Sigmoid colon (tissue), 7 donors: ENCODE measurements around the gene SCO2. TPM values are rescaled to one million over a fixed set of nuclear protein-coding genes. Genes with fewer than 3 reads are reported as not detected.

Experiments
- DNase-seq: peaks from one replicate; pipeline ENCODE4 v3.0.0-alpha.2; 2019
- H3K27ac ChIP-seq, 4 donors: fragments of 200-600 bp; sonication (generic); one replicate each; pipeline ENCODE4 v1.5.1; 2016 to 2019; ENCODE audit warnings: mild to moderate bottlenecking in 1 of 4
- H3K27me3 ChIP-seq, 3 donors: fragments of 200-600 bp; sonication (generic); one replicate each; pipeline ENCODE4 v1.5.1; 2019; ENCODE audit warnings: mild to moderate bottlenecking in 1 of 3
- H3K36me3 ChIP-seq, 4 donors: fragments of 200-600 bp; sonication (generic); one replicate each; pipeline ENCODE4 v1.5.1; 2016 to 2019
- H3K4me1 ChIP-seq, 4 donors: fragments of 200-600 bp; sonication (generic); one replicate each; pipeline ENCODE4 v1.5.1; 2017 to 2019
- H3K4me3 ChIP-seq, 4 donors: fragments of 200-600 bp; sonication (generic); one replicate each; pipeline ENCODE4 v1.5.1; 2017 to 2019; ENCODE audit warnings: mild to moderate bottlenecking in 2 of 4, moderate library complexity in 1 of 4
- H3K9me3 ChIP-seq, 4 donors: fragments of 200-600 bp in 3 of 4; sonication (generic) in 3 of 4; one replicate each; pipeline versions ENCODE4 v1.5.1 to v1.6.1; 2013 to 2019
- EP300 ChIP-seq, 4 donors: sonication (generic); formaldehyde crosslinking; IDR thresholded peaks; one replicate each; pipeline ENCODE4 v1.6.1; 2017; ENCODE audit warnings: antibody characterized with exemption in 4 of 4
- POLR2A ChIP-seq, 2 donors: fragments of 450-650 bp; IDR thresholded peaks; one replicate each; pipeline ENCODE4 v1.6.1; 2016; ENCODE audit warnings: antibody characterized with exemption in 2 of 2, mild to moderate bottlenecking in 2 of 2, moderate library complexity in 2 of 2
- POLR2AphosphoS5 ChIP-seq, 4 donors: sonication (generic); formaldehyde crosslinking; IDR thresholded peaks; one replicate each; pipeline ENCODE4 v1.6.1; 2017; ENCODE audit warnings: antibody characterized with exemption in 4 of 4
- WGBS, 2 donors: extraction: QIAGEN DNeasy Blood & Tissue Kit; methylation state at CpG; one replicate each; pipeline ENCODE4 v1.1.7; 2013; 5-methylcytosine and 5-hydroxymethylcytosine counted together
- intact Hi-C: fragments of 100-400 bp; cut with DNase I; formaldehyde crosslinking; loops from one replicate; pipeline ENCODE4 v1.15.1; 2023
- polyA plus RNA-seq, 3 donors: library from polyadenylated mRNA; stranded (reverse); fragments of 200-250 nt; gene quantifications; one replicate each; pipeline ENCODE4 v1.2.3, GENCODE V29; 2013
- total RNA-seq, 4 donors: library from RNA; depleted of rRNA; stranded (reverse); fragments of >200 nt; gene quantifications; one replicate each; pipeline ENCODE4 v1.1.0, GENCODE V29; 2016
- TF ChIP-seq, protein P1 (sequence below), 4 experiments: fragments of 450-650 bp in 3 of 4; fragments of 200-600 bp in 1 of 4; IDR thresholded peaks; one replicate each; pipeline ENCODE4 v1.5.1; 2016 to 2019; ENCODE audit warnings: antibody characterized with exemption in 4 of 4, mild to moderate bottlenecking in 3 of 4, moderate library complexity in 2 of 4
- donor health status: healthy with polysubstance abuse.
- donor health status: Bipolar disorder and iron deficiency.
- donor health status: healthy.

The SCO2 gene
- total and polyA plus RNA-seq, 7 donors = 1.3 to 5.4 (median 2.8) TPM; not detected in 1

DNA sequence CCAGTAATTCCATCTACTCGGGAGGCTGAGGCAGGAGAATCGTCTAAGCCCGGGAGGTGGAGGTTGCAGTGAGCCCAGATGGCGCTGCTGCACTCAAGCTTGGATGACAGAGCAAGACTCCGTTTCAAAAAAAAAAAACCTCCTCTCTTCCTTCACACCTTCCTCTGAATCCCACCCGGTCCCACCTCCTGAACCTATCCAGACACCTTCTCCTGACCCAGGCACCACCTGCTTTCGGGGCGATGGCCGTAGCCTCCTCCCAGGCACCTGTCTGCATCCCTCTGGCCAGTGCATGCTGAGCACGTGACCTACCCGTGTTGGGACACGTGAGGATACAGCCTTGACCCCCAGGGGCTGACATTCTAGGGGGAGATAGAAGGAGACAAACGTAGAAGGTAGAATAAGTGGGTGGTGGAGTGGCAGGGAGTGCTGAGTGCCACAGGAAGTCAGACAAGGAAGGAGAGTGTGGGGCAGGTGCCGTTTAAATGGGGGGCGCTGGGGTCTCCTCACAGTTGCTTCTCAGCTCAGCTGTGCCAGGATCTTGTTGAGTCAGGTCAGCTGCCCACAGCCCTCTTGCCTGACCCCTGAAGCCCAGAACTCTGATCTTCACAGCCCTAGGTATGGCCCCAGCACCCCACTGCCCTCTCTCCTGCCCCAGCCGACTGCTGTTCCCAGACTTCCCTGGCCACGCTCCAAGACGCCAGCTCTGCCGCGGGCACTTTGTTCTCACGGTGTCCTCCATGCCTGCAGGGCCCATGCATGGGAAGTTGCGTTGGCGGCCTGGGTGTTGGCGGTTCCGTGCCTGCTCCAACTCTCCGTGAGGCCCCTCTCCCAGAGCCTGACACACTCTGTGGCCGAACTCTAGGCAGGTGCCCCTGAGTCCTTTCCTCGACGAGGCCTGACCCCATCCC is 39.9 kb downstream of the SCO2 start:
- Histone ChIP-seq H3K4me1 (peaks cover 0 to 16% (median 7%) of the 10 kb centered on the region in 4 donors), H3K27ac (no peak overlapping the region), H3K9me3 (no peaks in the 10 kb centered on the region), H3K27me3 (peaks cover 30 to 66% (median 43%) of the 10 kb centered on the region in 3 donors), H3K36me3 (no peaks in the 10 kb centered on the region), H3K4me3 (no peak overlapping the region)
- WGBS, 2 donors = 55 to 73% methylated on average over 29 of the region's 29 CpGs
- no peak for DNase-seq
- intact Hi-C loops = no loop called here
- TF ChIP-seq EP300 (IDR thresholded peaks at IDR 0.05) (no peak), POLR2AphosphoS5 (IDR thresholded peaks at IDR 0.05) (no peak), POLR2A (IDR thresholded peaks at IDR 0.05) (no peak)
- TF ChIP-seq, protein P1, sequence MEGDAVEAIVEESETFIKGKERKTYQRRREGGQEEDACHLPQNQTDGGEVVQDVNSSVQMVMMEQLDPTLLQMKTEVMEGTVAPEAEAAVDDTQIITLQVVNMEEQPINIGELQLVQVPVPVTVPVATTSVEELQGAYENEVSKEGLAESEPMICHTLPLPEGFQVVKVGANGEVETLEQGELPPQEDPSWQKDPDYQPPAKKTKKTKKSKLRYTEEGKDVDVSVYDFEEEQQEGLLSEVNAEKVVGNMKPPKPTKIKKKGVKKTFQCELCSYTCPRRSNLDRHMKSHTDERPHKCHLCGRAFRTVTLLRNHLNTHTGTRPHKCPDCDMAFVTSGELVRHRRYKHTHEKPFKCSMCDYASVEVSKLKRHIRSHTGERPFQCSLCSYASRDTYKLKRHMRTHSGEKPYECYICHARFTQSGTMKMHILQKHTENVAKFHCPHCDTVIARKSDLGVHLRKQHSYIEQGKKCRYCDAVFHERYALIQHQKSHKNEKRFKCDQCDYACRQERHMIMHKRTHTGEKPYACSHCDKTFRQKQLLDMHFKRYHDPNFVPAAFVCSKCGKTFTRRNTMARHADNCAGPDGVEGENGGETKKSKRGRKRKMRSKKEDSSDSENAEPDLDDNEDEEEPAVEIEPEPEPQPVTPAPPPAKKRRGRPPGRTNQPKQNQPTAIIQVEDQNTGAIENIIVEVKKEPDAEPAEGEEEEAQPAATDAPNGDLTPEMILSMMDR (IDR thresholded peaks at IDR 0.05) = no peak

GRCh38 chr22:50483977-50484853 is 41.2 kb downstream of the SCO2 start:
- H3K36me3 ChIP-seq = no peaks in the 10 kb centered on the region
- no peak for DNase-seq
- H3K4me3 ChIP-seq = no peak overlapping the region
- H3K27me3 ChIP-seq = peaks cover 35 to 78% (median 54%) of the 10 kb centered on the region in 3 donors
- intact Hi-C loops = no loop called here
- no peaks in the 10 kb centered on the region for H3K9me3 ChIP-seq
- WGBS, 2 donors = 40 to 81% methylated on average over 31 of the region's 31 CpGs
- no peak for TF ChIP-seq EP300 (IDR thresholded peaks at IDR 0.05)
- TF ChIP-seq POLR2AphosphoS5 (IDR thresholded peaks at IDR 0.05) = no peak
- no peak for TF ChIP-seq POLR2A (IDR thresholded peaks at IDR 0.05)
- TF ChIP-seq, protein P1 (IDR thresholded peaks at IDR 0.05) = no peak
- H3K4me1 ChIP-seq = peaks cover 0 to 16% (median 7%) of the 10 kb centered on the region in 4 donors
- no peak overlapping the region for H3K27ac ChIP-seq

- Histone ChIP-seq H3K36me3 (no peaks in the 10 kb centered on the region), H3K4me3 (no peak overlapping the region), H3K27ac (no peak overlapping the region), H3K4me1 (peaks cover 0 to 16% (median 7%) of the 10 kb centered on the region in 4 donors), H3K9me3 (no peaks in the 10 kb centered on the region), H3K27me3 (peaks cover 35 to 85% (median 54%) of the 10 kb centered on the region in 3 donors)
- 83 to 92% methylated on average over 8 of the region's 8 CpGs for WGBS, 2 donors
- peak; percentile 68 for DNase-seq
- TF ChIP-seq, protein P1 (IDR thresholded peaks at IDR 0.05) = no peak
- TF ChIP-seq POLR2AphosphoS5 (IDR thresholded peaks at IDR 0.05) = no peak
- TF ChIP-seq POLR2A (IDR thresholded peaks at IDR 0.05) = no peak
- TF ChIP-seq EP300 (IDR thresholded peaks at IDR 0.05) = no peak
- intact Hi-C loops = no loop called here
Measured at GRCh38 chr22:50483556-50483955, 41.8 kb downstream of the SCO2 start.

GRCh38 chr22:50483106-50483505 is 42.3 kb downstream of the SCO2 start:
- no peak for TF ChIP-seq EP300 (IDR thresholded peaks at IDR 0.05)
- TF ChIP-seq, protein P1 (IDR thresholded peaks at IDR 0.05) = no peak
- TF ChIP-seq POLR2AphosphoS5 (IDR thresholded peaks at IDR 0.05) = no peak
- no peak for TF ChIP-seq POLR2A (IDR thresholded peaks at IDR 0.05)

More at GRCh38 chr22:50483106-50483505, 42.3 kb downstream of the SCO2 start:
- Histone ChIP-seq H3K27ac (no peak overlapping the region), H3K27me3 (peaks cover 35 to 85% (median 54%) of the 10 kb centered on the region in 3 donors), H3K4me3 (no peak overlapping the region), H3K4me1 (peaks cover 0 to 16% (median 7%) of the 10 kb centered on the region in 4 donors), H3K36me3 (no peaks in the 10 kb centered on the region), H3K9me3 (no peaks in the 10 kb centered on the region)
- no peak for DNase-seq
- WGBS, 2 donors = 89 to 91% methylated on average over 10 of the region's 10 CpGs
- intact Hi-C loops = no loop called here
